Measurements from ENCODE around the gene SNRNP35.
"Not testable (repeated sequence)": the region's sequence is repeated elsewhere in the genome, so short reads cannot be mapped to it uniquely, and the experiment has no call there.

GRCh38 chr12:123409284-123410040 is 48.5 kb upstream of the SNRNP35 start:
- TF ChIP-seq CTCF, POLR2A (IDR thresholded peaks at IDR 0.05): not testable (repeated sequence)

All from esophagus squamous epithelium (tissue), 4 donors.